HG02870 (cell line): ENCODE measurements around the gene LRP1B.
"Not testable (repeated sequence)": the region's sequence is repeated elsewhere in the genome, so short reads cannot be mapped to it uniquely, and the experiment has no call there.

Experiments used
- ATAC-seq: cut with Tn5 transposase; IDR thresholded peaks from one replicate; pipeline ENCODE4 v1.9.1; 2021; ENCODE audit warnings: mild to moderate bottlenecking, moderate library complexity; ENCODE audit not compliant: unreplicated experiment

The LRP1B gene

DNA sequence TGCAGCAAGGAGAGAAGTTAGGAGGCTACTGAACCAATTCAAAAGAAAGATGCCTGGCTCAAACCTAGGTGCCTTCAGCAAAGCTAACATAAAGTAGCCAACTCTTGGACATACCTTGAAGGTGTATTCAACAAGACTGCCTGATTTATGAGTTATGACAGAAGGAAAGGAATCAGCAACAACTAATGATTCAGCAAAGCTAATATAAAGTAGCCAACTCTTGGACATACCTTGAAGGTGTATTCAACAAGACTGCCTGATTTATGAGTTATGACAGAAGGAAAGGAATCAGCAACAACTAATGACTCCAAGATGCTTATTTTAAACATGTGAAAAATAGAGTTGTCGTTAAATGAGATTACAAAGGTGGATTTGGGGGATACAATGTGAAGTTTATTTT is 1786.5 kb downstream of the LRP1B start:
- not testable (repeated sequence) for ATAC-seq

DNA sequence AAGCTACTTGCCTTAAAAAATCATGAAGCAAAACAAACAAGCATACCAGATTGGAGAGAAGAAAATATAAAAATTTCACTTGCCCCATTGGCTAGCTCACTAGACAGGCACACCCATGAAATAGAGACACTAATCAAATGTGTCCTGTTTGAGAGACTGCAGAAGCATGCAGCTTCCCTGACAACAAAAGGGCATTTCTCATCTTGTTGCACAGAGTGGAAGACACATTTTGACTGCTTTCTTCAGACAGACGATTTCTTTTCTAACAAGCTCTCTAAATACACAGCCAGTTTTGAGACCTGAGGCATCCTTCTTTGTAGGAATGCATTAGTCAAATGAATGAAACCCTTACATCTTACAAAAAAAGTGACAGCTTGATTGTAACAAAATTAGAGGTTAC is 1792.0 kb downstream of the LRP1B start:
- ATAC-seq = no peak

DNA sequence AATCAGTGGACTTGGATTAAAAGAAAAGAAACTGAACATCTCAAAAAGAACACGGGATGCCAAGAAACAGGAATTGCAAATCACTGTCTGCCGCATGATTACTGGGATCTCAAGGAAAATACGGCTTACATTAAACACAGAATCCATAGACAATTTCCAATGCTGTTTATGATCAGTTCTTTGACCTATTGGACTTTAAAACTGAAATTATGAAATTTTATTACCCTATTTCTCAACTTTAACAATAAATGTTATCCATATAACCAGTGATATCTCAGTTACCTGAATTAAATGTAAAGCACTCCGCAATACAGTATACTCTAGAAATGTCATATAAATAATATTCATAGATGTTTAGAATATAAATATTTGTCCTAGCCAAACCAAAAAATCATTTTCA is 1793.8 kb downstream of the LRP1B start:
- no peak for ATAC-seq

DNA sequence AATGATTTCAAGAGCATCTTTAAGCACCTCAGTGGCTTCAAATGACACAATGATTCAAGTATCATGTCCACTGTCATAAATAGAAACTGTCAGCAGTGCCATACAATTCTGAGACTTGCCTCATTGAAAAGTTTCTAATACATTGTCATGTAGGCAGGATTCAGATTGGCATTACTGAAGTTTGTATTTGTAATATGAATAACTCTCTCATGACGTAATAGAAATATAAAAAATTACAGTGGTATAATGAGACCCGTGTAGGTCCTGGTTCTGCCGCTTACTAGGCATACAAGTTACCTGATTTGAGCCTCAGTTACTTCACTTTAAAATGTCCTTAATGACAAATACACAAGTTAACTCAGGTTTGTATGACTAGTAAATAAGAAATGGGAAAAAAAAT is 1814.5 kb downstream of the LRP1B start:
- no peak for ATAC-seq

DNA sequence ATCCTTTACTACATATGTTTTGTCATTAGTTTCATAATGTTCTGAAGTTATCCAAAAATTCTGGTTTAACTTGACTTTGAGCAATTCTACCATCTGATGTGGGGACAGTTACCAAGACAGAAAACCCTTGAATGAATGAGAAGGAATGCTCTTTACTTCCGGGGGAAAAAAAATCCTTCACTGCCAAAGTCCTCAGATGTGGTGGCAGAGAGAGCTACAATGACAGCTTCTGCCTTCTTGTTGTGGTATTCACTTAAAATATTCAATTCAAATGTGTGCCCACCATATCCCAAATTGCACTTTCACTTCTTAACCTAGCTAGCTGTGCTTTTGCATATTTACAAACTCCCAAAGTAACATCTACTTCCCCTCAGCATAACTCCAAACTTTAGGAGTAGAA is 1818.9 kb downstream of the LRP1B start:
- ATAC-seq = no peak

DNA sequence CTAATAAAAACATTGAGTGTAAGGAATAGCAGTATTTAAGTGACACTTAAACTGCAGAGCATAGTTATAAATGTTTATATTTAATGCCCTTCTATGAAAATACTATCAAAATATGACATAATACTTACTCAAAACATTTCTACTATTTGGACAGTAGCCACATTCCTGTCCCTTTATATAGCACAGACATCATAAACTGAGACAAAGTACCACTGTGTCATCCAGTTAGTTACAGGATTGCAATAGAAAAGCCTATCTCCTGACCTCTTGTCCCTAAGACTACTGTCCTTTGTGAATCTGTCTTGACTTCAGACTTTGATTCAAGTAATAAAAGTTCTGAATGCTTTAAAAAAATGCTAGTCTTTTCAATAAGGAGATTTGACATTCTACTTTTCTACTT is 1822.1 kb downstream of the LRP1B start:
- ATAC-seq = no peak

DNA sequence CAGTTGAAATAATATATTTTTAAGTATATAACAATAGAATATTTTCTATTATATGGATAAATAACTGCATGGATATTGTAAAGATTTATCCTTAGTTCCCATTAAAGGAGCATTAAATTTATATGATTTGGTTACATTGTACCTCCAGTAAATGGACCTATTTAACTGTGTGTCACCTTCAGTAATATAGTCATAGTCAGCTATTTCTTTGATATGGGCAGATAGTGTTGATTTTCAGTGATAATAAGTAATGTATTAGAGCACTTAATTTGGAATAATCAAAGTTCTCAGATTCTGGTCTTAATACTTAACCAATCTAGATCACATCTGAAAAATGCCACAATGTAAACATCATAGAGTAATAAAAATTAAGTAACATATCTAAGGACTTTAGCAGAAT is 1823.3 kb downstream of the LRP1B start:
- ATAC-seq = no peak

DNA sequence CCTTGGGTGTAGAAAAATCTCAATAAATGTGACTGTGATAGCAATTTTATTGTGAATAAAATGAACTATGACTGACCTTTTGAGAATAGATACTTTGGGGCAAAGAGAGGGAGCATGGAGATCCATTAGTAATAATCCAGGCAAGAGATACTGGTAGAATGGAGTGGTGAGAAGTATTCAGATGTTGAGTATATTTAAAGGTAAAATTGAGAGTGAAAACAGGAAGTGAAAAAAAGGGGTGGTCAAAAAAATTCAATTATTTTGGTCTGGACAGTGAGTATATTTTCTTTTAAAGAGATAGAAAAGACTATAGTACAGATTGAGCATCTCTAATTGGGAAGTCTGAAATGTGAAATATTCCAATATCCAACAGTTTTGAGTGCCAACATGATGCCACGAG is 1835.0 kb downstream of the LRP1B start:
- no peak for ATAC-seq

DNA sequence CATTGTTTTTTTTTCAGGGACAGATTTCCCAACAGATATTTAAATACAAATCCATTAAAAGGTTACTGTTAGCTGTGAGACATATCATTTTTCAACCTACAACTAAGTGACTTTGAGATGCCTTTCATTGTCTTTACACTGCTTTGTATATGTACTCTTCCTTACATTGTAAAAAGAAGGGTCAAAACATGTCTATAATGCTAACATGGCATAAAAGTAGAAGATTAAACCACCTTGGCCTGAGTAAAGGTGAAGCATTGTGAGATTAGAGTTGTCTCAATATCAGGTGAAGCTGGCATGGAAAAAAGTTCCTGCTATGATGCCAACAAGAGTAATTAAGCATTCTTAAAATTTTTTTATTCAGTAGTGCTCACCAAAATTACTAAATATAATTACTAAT is 1842.1 kb downstream of the LRP1B start:
- no peak for ATAC-seq

DNA sequence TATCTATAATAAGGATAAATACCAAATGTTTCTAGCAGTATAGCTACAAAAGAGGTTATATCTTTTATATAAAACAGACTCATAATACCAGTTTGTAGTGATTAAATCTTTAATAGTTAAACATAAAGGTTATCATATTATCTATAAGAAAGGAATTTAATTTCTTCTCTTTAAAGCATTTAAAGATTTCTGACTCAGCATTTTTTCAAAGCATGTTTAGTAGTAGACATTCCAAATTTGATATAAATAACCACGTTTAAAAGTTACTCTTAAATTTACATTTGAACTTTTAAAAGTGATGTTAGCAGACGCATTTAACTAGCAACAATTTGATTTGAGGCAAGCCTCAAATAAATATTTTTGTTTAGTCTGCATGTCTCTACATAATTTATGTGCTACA is 1842.6 kb downstream of the LRP1B start:
- no peak for ATAC-seq

DNA sequence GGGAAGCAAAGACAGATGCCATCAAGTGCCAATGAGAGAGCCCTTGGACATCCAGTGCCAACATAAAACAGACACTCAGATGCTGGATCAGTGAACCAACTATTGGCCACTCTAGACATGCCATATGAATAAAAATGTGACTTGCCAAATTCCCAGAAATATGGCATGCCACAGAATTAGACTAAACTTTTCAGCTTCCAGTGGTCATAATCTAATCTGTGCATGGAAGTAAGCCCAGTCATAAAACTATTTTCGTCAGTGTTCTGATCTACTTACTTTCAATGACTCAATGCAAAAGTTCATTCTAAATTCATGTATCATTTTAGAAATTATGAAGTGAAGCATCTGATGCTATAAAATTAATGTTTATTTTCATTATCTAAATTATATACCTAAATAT is 1844.4 kb downstream of the LRP1B start:
- ATAC-seq = no peak

DNA sequence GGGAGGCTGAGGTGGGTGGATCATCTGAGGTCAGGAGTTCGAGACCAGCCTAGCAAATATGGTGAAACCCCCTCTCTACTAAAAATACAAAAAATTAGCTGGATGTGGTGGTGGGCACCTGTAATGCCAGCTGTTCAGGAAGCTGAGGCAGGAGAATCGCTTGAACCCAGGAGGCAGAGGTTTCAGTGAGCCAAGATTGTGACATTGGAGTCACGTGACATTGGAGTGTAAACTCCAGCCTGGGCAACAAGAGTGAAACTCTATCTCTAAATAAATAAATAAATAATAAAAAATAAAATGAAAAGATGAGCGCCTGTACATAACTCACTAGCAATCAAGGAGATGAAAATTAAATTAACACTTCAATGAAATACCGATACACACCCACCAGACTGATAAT is 1853.5 kb downstream of the LRP1B start:
- not testable (repeated sequence) for ATAC-seq

DNA sequence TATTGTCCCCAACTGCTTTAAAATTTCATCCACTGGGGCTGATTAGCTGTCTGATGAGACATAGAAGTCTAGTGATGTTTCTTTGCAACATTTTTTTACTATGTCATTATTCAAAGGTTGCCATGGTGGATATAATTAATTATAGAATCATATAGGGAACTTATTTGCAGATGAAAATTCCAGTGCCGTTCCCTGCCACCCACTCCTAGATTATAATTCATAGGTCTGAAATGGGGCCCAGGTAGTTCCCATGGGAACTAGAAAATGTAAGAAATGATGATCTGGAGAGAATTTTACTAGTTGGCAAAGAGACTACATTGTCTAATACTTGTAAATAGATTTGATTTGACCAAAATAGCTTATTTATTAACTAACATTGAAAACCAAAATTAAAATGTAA is 1854.2 kb downstream of the LRP1B start:
- ATAC-seq = no peak

DNA sequence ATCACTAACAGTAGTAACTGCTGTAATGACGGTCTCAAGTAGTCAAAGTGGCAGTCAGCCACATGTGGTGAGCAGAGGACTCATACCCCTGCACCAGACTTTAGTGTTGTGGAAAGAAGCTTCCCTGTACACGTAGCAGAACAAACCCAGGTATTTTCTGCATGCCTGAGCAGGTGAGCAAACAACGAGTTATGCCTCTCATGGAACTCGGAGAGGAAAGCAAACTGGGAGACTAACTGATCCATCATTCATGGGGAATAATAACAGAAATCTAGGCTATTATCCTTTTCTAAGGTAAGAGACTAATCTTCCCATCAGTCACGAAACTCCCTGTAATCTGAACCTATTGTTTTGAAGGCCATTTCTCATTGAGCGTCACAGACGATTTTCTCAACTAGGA is 1855.4 kb downstream of the LRP1B start:
- no peak for ATAC-seq

DNA sequence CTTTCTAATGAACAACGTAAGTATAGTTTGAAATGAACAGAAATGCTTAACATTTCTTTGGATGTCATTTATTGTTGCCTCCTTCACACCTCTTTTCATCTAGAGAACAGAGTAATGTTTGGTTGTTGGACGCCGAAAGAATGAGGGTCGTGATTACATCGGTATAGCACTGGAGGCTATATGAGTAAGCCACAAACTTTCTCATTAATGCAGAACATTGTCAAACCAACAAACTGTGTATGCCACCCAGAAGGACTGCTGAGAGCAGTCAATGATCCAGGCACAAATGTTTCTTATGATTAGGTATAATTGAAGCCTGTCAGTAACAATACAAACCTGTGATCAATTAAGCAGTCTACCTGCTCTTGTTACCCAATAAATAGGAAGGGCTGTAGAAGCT is 1855.9 kb downstream of the LRP1B start:
- ATAC-seq = no peak

DNA sequence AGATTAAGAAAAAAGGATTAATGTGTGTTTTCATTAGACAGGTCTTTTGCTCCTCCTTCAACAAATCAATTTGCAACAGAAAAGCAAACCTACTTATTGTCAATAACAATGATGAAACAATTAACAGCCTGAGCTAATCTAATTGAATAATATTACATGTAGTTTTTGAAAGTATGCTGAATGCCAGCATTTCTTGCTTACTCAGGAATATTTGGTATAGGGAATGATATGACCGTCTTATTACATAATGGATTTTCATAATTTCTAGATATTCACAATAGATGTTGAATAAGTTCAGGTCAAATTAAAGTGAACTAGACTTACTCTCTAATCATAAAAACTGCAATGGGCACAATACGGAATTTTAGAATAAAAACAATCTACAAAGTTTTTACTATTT is 1856.9 kb downstream of the LRP1B start:
- ATAC-seq = no peak

DNA sequence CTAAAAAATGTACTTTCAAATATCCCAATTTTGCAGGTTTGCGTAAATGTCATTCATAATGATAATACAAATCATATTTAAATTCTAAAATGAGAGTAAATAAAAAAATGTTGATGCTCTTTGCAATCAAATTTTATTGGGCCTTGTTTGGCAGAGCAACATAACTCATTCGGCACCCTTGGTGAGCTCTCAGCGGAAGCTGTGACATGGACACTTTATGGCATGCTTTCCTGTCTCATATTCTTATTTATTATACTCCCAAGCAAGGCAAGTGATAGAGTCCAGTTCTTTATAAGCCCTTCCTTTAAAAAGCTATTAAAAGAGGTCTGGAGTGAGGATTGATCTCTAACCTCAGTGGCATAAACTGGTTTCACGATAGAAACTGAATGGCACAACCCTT is 1857.4 kb downstream of the LRP1B start:
- no peak for ATAC-seq

DNA sequence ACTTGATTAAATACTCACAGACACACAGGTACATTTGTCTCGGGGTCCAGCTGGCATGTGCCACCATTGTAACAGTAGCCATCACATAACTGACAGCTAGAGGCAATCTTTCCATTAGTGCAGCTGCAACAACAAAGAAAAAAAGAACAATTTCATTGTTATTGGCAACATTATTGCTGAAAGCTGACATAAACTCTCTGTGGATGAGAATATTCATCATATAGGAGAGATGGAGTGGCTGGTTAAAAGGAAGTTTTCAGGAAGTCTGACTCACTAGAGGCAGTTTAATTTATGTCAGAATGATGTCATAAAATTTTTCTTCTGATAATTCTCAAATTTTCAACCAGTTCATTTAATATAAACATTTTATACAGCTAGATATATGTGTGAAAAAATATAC is 1860.6 kb downstream of the LRP1B start:
- ATAC-seq = no peak

DNA sequence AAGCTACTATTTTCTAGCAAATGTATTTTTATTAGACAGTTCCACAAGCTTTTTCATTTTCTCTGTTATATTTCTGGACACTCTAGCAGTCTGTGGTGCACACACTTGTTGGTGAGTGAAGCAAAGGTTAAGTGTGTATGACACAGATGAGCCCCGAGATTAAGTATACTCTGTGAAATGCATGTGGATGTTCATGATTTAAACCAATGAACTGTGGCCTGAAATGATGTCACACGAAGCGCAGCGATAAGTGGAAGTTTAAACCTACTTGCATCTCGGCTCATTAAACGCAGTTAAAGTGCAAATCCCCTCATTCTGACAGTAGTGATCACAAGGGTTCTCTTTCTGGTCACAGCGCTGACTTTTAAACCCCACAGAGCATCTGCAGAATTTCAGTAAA is 1861.8 kb downstream of the LRP1B start:
- ATAC-seq = no peak

DNA sequence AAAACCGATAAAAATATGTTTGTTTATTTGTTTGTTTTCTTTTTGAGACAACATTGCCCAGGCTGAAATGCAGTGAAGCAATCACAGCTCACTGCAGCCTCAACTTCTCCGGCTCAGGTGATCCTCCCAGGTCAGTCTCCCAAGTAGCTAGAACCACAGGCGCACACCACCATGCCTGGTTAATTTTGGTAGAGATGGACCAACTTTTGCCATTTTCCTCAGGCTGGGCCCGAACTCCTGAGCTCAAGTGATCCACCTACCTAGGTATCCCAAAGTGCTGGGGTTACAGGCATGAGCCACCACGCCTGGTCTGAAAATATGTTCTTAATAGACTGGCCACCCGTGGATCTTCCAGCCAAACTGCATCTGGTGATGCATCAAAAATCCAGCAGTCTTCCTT is 1867.9 kb downstream of the LRP1B start:
- no peak for ATAC-seq

DNA sequence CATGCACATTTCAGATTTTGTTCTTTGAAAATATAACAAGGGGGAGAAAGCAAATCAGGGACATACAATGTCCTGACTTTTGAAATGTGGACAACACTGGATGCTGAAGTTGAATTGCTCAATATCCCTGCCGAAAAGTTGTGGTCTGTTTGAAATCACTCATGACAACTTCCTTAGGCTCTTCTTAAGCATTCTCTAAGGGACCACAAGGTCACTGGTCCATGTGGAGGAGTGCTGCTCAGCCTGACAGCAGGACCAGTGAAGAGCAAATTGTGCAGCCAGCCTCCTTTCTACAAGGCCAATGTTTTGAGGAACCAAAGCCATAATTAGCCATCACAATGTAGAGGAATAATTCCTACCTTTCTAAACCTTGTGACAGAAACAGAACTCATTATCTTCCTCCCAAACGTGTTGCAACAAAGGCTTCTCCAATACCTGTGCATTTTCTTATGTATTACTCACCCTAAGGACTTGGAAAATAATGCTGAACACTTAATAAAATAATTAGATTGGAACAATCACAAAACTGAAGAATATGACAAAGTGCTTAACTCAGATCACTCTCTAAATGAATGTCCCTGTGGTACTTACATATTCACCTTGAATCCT is 1873.0 kb downstream of the LRP1B start:
- no peak for ATAC-seq

DNA sequence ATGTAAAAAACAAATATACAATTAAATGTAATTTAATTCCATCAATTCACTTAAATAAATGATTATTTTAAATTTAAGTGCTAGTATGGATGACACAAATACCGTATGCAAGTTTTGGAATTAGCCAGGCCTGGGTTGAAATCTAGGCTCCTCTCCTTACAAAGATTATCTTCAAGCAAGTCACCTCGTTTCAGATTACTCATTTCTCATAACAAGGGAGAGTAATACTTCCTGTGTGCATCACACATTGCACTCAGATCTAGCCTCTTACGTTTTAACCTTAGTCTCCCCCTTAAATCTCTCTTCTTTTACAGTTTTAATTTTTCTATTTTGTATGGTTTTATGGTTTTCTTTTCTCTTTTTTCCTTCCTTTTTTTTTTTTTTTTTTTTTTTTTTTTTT is 1874.7 kb downstream of the LRP1B start:
- ATAC-seq = no peak

DNA sequence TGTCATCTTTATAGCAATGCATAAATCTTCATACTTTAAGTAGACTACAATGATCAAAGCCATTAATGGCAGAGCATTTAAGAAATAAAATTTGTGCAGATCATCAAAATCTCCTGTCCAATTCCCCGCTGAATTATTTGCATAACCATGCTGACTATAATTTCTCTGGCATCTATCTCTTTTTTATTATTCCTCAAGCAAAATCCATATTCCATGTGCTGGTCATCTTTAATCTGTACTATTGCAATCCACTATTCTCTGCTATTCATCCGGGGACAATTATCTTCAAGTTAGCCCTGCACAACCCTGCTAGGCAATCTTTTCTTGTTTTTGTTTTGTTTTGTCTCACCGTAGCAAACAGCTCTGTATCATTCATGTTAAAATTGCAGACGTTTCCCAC is 1881.0 kb downstream of the LRP1B start:
- no peak for ATAC-seq

DNA sequence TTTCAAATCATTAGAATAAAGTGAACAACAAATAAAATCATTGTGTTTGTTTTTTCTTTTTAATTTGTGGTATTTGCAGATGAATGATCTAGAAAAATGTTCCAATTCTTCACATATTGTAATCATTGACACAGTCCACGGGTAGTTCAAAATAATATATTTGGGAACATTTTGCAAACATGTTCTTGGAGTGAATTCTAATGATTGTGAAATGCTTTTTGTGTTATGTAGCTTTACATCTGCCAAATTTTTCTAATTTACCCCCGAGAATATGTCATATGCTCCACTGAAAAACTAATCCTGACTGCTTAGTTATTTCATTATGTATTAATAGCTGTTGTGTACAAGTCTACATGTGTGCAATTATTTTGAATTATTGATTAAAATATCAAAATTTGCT is 1882.2 kb downstream of the LRP1B start:
- ATAC-seq = no peak
